ENCODE results near the gene TMEM54.
"Not testable (repeated sequence)": the region's sequence is repeated elsewhere in the genome, so short reads cannot be mapped to it uniquely, and the experiment has no call there.

Gene TMEM54

GRCh38 chr1:32919811-32920733 is 18.9 kb upstream of the TMEM54 start:
- DNase-seq (ENCODE audit: low spot score) = no peak

GRCh38 chr1:32918179-32918578 is 17.0 kb upstream of the TMEM54 start:
- DNase-seq (ENCODE audit: low spot score) = no peak

- no peak for DNase-seq (ENCODE audit: low spot score)
Observed at GRCh38 chr1:32917521-32917920, 16.3 kb upstream of the TMEM54 start.

- DNase-seq (ENCODE audit: low spot score) = no peak
Observed at GRCh38 chr1:32915766-32916706, 14.8 kb upstream of the TMEM54 start.

- DNase-seq (ENCODE audit: low spot score) = no peak
Observed at GRCh38 chr1:32910319-32910718, 9.1 kb upstream of the TMEM54 start.

GRCh38 chr1:32907435-32907834 is 6.2 kb upstream of the TMEM54 start:
- DNase-seq (ENCODE audit: low spot score) = no peak

- no peak for DNase-seq (ENCODE audit: low spot score)
Observed at GRCh38 chr1:32906654-32907053, 5.5 kb upstream of the TMEM54 start.

GRCh38 chr1:32905588-32905987 is 4.4 kb upstream of the TMEM54 start:
- DNase-seq (ENCODE audit: low spot score) = not testable (repeated sequence)

GRCh38 chr1:32904797-32905196 is 3.6 kb upstream of the TMEM54 start:
- no peak for DNase-seq (ENCODE audit: low spot score)

- DNase-seq (ENCODE audit: low spot score) = no peak
Observed at GRCh38 chr1:32903991-32904785, 3.0 kb upstream of the TMEM54 start.

- no peak for DNase-seq (ENCODE audit: low spot score)
Observed at GRCh38 chr1:32902535-32902920, 1.3 kb upstream of the TMEM54 start.

- DNase-seq (ENCODE audit: low spot score) = no peak
Observed at GRCh38 chr1:32901823-32902534, 790 bp upstream of the TMEM54 start.

- DNase-seq (ENCODE audit: low spot score) = no peak
Observed at GRCh38 chr1:32900371-32900955, 726 bp downstream of the TMEM54 start.

- no peak for DNase-seq (ENCODE audit: low spot score)
Observed at GRCh38 chr1:32899586-32900296, 1.4 kb downstream of the TMEM54 start.

- DNase-seq (ENCODE audit: low spot score) = no peak
Observed at GRCh38 chr1:32898958-32899357, 2.2 kb downstream of the TMEM54 start.

GRCh38 chr1:32898056-32898455 is 3.1 kb downstream of the TMEM54 start:
- DNase-seq (ENCODE audit: low spot score) = no peak

- no peak for DNase-seq (ENCODE audit: low spot score)
Observed at GRCh38 chr1:32897082-32898049, 3.8 kb downstream of the TMEM54 start.

GRCh38 chr1:32896451-32896850 is 4.7 kb downstream of the TMEM54 start:
- DNase-seq (ENCODE audit: low spot score) = no peak
